Right lobe of liver (tissue), 6 donors: ENCODE measurements around the gene SMAD4. TPM values are rescaled to one million over a fixed set of nuclear protein-coding genes. Genes with fewer than 3 reads are reported as not detected.

Experiments
- ATAC-seq, 4 donors: fragments of 200-7000 bp; cut with Tn5 transposase; one replicate each; pipeline ENCODE4 v1.9.1; 2020; ENCODE audit warnings: mild to moderate bottlenecking in 4 of 4, moderate library complexity in 4 of 4
- DNase-seq, 3 donors: peaks; one replicate each; pipeline ENCODE4 v3.0.0-alpha.2; 2020
- H3K27ac ChIP-seq, 3 donors: fragments of 200-600 bp; one replicate each; pipeline ENCODE4 v1.8.0; 2022
- H3K27me3 ChIP-seq, 2 donors: fragments of 200-600 bp; one replicate each; pipeline ENCODE4 v1.8.0; 2022
- H3K36me3 ChIP-seq, 4 donors: fragments of 200-600 bp; sonication (generic) in 1 of 4; one replicate each; pipeline versions ENCODE4 v1.5.1 to v1.8.0; 2017 to 2022; ENCODE audit warnings: control low read depth in 1 of 4
- H3K4me1 ChIP-seq, 4 donors: fragments of 200-600 bp; sonication (generic) in 1 of 4; one replicate each; pipeline versions ENCODE4 v1.5.1 to v1.8.0; 2017 to 2022; ENCODE audit warnings: control low read depth in 1 of 4
- H3K4me3 ChIP-seq, 3 donors: fragments of 200-600 bp; one replicate each; pipeline ENCODE4 v1.8.0; 2022
- H3K9me3 ChIP-seq, 4 donors: fragments of 200-600 bp; sonication (generic) in 1 of 4; one replicate each; pipeline versions ENCODE4 v1.5.1 to v1.8.0; 2017 to 2022; ENCODE audit warnings: control low read depth in 1 of 4
- POLR2A ChIP-seq: fragments of 450-650 bp; IDR thresholded peaks from one replicate; pipeline ENCODE4 v1.6.1; 2017; ENCODE audit warnings: antibody characterized with exemption, mild to moderate bottlenecking
- WGBS: methylation state at CpG from one replicate; pipeline ENCODE4 v1.1.6; 2018; ENCODE audit warnings: low coverage, low lambda C conversion rate; ENCODE audit not compliant: insufficient coverage; ENCODE audit errors: missing lambda C conversion rate; 5-methylcytosine and 5-hydroxymethylcytosine counted together
- intact Hi-C, 2 donors: fragments of 100-400 bp; cut with DNase I; formaldehyde crosslinking; loops; one replicate each; pipeline versions ENCODE4 v1.11.2 to v1.14.1; 2022
- total RNA-seq, 6 experiments: library from RNA; depleted of rRNA in 2 of 6; stranded (reverse); fragments of >200 nt in 2 of 6; fragmentation: NEBNext Ultra II Directional in 3 of 6; extraction: Animal tissue kit (Norgen Biotek cat#: 25700) in 3 of 6; gene quantifications; one replicate each; pipeline versions ENCODE4 v1.1.0 to v1.2.4, GENCODE V29; 2016 to 2023
- TF ChIP-seq, protein P1 (sequence below), 4 donors: fragments of 200-600 bp in 3 of 4; fragments of 450-650 bp in 1 of 4; IDR thresholded peaks; one replicate each; pipeline versions ENCODE4 v1.5.1 to v1.8.0; 2016 to 2022; ENCODE audit warnings: antibody characterized with exemption in 4 of 4, mild to moderate bottlenecking in 2 of 4
- donor health status: DM: no; HTN: yes; CAD: no.
- donor health status: DM: no; HTN: no; CAD: no.
- donor health status: DM: no; HTN: no; CAD: no.
- donor health status: DM: no; HTN: yes; CAD: no.
- donor health status: DM: no; HTN: yes; CAD: no.

SMAD4 gene
- total RNA-seq, 6 experiments from 2014 or later = 40.8 to 71.9 (median 56.6) TPM

DNA sequence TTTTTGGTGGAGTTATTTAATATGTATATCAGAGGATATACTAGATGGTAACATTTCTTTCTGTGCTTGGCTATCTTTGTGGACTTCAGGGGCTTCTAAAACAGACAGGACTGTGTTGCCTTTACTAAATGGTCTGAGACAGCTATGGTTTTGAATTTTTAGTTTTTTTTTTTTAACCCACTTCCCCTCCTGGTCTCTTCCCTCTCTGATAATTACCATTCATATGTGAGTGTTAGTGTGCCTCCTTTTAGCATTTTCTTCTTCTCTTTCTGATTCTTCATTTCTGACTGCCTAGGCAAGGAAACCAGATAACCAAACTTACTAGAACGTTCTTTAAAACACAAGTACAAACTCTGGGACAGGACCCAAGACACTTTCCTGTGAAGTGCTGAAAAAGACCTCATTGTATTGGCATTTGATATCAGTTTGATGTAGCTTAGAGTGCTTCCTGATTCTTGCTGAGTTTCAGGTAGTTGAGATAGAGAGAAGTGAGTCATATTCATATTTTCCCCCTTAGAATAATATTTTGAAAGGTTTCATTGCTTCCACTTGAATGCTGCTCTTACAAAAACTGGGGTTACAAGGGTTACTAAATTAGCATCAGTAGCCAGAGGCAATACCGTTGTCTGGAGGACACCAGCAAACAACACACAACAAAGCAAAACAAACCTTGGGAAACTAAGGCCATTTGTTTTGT is 52.7 kb downstream of the SMAD4 start:
- 27% methylated on average over 2 of the region's 2 CpGs for WGBS
- Histone ChIP-seq H3K36me3 (peaks cover 0 to 59% (median 18%) of the 10 kb centered on the region in 4 donors), H3K27ac (no peak overlapping the region), H3K27me3 (no peaks in the 10 kb centered on the region), H3K4me1 (no peaks in the 10 kb centered on the region), H3K4me3 (no peak overlapping the region), H3K9me3 (no peaks in the 10 kb centered on the region)
- intact Hi-C loops = no loop called here
- ATAC-seq = no peak
- TF ChIP-seq, protein P1, sequence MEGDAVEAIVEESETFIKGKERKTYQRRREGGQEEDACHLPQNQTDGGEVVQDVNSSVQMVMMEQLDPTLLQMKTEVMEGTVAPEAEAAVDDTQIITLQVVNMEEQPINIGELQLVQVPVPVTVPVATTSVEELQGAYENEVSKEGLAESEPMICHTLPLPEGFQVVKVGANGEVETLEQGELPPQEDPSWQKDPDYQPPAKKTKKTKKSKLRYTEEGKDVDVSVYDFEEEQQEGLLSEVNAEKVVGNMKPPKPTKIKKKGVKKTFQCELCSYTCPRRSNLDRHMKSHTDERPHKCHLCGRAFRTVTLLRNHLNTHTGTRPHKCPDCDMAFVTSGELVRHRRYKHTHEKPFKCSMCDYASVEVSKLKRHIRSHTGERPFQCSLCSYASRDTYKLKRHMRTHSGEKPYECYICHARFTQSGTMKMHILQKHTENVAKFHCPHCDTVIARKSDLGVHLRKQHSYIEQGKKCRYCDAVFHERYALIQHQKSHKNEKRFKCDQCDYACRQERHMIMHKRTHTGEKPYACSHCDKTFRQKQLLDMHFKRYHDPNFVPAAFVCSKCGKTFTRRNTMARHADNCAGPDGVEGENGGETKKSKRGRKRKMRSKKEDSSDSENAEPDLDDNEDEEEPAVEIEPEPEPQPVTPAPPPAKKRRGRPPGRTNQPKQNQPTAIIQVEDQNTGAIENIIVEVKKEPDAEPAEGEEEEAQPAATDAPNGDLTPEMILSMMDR (IDR thresholded peaks at IDR 0.05) = no peak
- TF ChIP-seq POLR2A = no peak
- DNase-seq = no peak

DNA sequence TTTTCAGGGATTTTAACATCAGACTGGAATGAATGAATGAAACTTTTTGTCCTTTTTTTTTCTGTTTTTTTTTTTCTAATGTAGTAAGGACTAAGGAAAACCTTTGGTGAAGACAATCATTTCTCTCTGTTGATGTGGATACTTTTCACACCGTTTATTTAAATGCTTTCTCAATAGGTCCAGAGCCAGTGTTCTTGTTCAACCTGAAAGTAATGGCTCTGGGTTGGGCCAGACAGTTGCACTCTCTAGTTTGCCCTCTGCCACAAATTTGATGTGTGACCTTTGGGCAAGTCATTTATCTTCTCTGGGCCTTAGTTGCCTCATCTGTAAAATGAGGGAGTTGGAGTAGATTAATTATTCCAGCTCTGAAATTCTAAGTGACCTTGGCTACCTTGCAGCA is 53.4 kb downstream of the SMAD4 start:
- Histone ChIP-seq H3K27me3 (no peaks in the 10 kb centered on the region), H3K9me3 (peaks cover 0 to 4% (median 0%) of the 10 kb centered on the region in 4 donors), H3K4me1 (no peaks in the 10 kb centered on the region), H3K4me3 (no peak overlapping the region), H3K27ac (no peak overlapping the region), H3K36me3 (peaks cover 0 to 52% (median 15%) of the 10 kb centered on the region in 4 donors)
- 78% methylated on average over 1 of the region's 1 CpG for WGBS
- no peak for TF ChIP-seq POLR2A
- TF ChIP-seq, protein P1 (IDR thresholded peaks at IDR 0.05) = no peak
- ATAC-seq (no peak), DNase-seq (no peak)
- intact Hi-C loops = no loop called here

DNA sequence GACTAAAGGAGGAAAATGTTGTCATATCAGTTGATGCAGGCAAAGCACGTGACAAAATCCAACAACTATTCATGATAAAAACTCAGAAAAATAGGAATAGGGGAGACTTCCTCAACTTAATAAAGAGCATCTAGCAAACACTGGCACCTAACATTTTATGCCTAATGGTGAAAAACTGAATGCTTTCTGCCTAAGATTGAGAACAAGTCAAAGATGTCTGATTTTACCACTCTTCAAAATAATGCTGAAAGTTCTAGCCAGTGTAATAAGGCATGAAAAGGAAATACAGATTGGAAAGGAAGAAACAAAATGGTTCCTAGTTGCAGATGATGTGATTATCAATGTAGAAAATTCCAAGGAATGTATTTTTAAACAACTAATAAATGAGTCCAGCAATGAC is 58.4 kb downstream of the SMAD4 start:
- Histone ChIP-seq H3K27ac (no peak overlapping the region), H3K4me3 (no peak overlapping the region), H3K27me3 (no peaks in the 10 kb centered on the region), H3K4me1 (no peaks in the 10 kb centered on the region), H3K36me3 (peaks cover 0 to 15% (median 6%) of the 10 kb centered on the region in 4 donors), H3K9me3 (peaks cover 0 to 7% (median 0%) of the 10 kb centered on the region in 4 donors)
- 88% methylated on average over 1 of the region's 1 CpG for WGBS
- DNase-seq = no peak
- intact Hi-C loops = no loop called here
- no peak for TF ChIP-seq POLR2A
- TF ChIP-seq, protein P1 (IDR thresholded peaks at IDR 0.05) = no peak
- no peak for ATAC-seq

DNA sequence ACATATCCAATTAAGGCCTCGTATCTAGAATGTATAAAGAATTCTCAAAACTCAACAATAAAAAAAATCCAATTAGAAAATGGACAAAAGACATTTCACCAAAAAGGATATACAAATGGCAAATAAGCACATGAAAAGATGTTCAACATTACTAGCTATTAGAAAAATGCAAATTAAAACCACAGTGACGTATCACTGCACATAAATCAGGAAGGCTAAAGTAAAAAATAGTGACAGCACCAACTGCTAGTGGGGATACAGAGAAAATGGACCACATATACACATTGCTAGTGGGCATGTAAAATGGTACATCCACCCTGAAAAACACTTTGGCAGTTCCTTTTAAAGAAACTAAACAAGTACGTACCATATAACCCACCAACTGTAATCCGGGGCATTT is 59.7 kb downstream of the SMAD4 start:
- no peak for ATAC-seq
- H3K27me3 ChIP-seq = no peaks in the 10 kb centered on the region
- H3K27ac ChIP-seq = no peak overlapping the region
- peaks cover 0 to 13% (median 6%) of the 10 kb centered on the region in 4 donors for H3K36me3 ChIP-seq
- DNase-seq = no peak
- TF ChIP-seq POLR2A = no peak
- TF ChIP-seq, protein P1 (IDR thresholded peaks at IDR 0.05) = no peak
- intact Hi-C loops = no loop called here
- H3K4me1 ChIP-seq = no peaks in the 10 kb centered on the region
- WGBS = 92% methylated on average over 4 of the region's 4 CpGs
- peaks cover 0 to 7% (median 0%) of the 10 kb centered on the region in 4 donors for H3K9me3 ChIP-seq
- H3K4me3 ChIP-seq = no peak overlapping the region
